ENCODE results near the gene GAL3ST1.
"Not testable (repeated sequence)": the region's sequence is repeated elsewhere in the genome, so short reads cannot be mapped to it uniquely, and the experiment has no call there.

GAL3ST1 gene

DNA sequence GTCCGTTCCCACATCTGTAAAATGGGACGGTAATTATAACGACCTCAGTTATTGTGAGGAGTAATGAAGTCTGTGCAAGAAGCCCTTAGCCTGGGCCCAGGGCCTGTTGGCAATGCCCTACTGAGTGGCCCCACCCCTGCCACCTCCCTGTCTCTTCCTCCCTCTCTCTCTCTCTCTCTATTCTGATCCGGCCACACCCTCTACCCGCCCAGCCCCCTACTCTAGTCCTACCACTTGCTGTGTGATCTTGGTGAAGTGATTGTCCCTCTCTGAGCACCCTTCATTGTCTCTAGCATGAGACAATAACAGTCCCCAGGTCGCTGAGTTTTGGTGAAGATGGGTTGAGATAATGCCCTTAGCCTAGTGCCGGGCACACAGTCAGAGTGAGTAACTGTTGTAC, 20.5 kb downstream of the GAL3ST1 start:
- Histone ChIP-seq H3K27ac (ENCODE audit: low read length) (no peak overlapping the region), H3K9ac (ENCODE audit: low read length in 2 of 2) (no peak overlapping the region)

DNA sequence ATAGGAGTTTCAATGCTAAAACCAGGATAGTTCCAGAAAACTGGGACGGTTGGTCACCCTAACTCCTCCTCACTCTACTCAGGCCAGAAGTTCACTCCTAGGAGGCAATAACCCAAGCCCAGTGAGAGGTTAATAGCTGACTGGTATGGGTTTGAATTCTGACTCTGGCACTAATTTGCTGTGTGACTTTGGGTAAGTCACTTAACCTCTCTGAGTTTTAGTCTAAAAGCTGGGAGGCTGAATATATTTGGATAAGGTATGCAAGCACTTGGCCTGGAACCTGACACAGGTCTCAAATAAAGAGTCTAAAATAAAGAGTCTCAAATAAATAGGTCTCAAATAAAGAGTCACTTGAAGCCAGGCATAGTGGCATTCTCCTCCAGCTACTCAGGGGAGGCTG, 21.7 kb downstream of the GAL3ST1 start:
- H3K9ac ChIP-seq (ENCODE audit: low read length in 2 of 2) = no peak overlapping the region
- H3K27me3 ChIP-seq (ENCODE audit: control insufficient read depth in 1 of 2, insufficient read depth in 2 of 2, low read length in 2 of 2) = peaks cover 0 to 4% of the 10 kb centered on the region in 2 donors

More for the DNA sequence above, 20.5 kb downstream of the GAL3ST1 start:
- Histone ChIP-seq H3K4me1 (ENCODE audit: control insufficient read depth, insufficient read depth, low read length) (no peaks in the 10 kb centered on the region), H3K4me3 (ENCODE audit: low read length in 2 of 2) (no peak overlapping the region), H3K27me3 (ENCODE audit: control insufficient read depth in 1 of 2, insufficient read depth in 2 of 2, low read length in 2 of 2) (peaks cover 0 to 2% of the 10 kb centered on the region in 2 donors), H3K36me3 (ENCODE audit: control insufficient read depth in 2 of 2, insufficient read depth in 2 of 2, low read length in 2 of 2) (no peaks in the 10 kb centered on the region), H3K9me3 (ENCODE audit: control insufficient read depth in 2 of 2, low read length in 2 of 2) (no peaks in the 10 kb centered on the region)

DNA sequence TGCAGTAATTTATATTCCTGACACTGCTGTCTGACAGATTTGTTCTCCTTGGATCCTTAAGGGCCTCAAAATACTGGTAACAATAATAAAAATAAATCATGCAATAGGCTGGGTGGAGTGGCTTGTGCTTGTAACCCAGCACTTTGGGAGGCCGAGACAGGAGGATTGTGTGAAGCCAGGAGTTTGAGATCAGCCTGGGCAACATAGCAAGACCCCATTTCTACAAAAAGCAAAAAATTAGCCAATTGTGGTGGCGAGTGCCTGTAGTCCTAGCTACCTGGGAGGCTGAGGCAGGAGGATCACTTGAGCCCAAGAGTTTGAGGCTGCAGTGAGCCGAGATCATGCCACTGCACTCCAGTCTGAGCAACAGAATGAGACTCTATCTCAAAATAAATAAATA, 22.7 kb downstream of the GAL3ST1 start:
- H3K27ac ChIP-seq (ENCODE audit: low read length); H3K27me3 ChIP-seq (ENCODE audit: control insufficient read depth in 1 of 2, insufficient read depth in 2 of 2, low read length in 2 of 2); H3K4me3 ChIP-seq (ENCODE audit: low read length in 2 of 2); H3K9ac ChIP-seq (ENCODE audit: low read length in 2 of 2); H3K9me3 ChIP-seq (ENCODE audit: control insufficient read depth in 2 of 2, low read length in 2 of 2); H3K4me1 ChIP-seq (ENCODE audit: control insufficient read depth, insufficient read depth, low read length); H3K36me3 ChIP-seq (ENCODE audit: control insufficient read depth in 2 of 2, insufficient read depth in 2 of 2, low read length in 2 of 2): not testable (repeated sequence)

More for the DNA sequence above, 21.7 kb downstream of the GAL3ST1 start:
- no peak overlapping the region for H3K4me3 ChIP-seq (ENCODE audit: low read length in 2 of 2)
- no peaks in the 10 kb centered on the region for H3K36me3 ChIP-seq (ENCODE audit: control insufficient read depth in 2 of 2, insufficient read depth in 2 of 2, low read length in 2 of 2)
- no peaks in the 10 kb centered on the region for H3K9me3 ChIP-seq (ENCODE audit: control insufficient read depth in 2 of 2, low read length in 2 of 2)
- no peaks in the 10 kb centered on the region for H3K4me1 ChIP-seq (ENCODE audit: control insufficient read depth, insufficient read depth, low read length)
- H3K27ac ChIP-seq (ENCODE audit: low read length) = no peak overlapping the region

DNA sequence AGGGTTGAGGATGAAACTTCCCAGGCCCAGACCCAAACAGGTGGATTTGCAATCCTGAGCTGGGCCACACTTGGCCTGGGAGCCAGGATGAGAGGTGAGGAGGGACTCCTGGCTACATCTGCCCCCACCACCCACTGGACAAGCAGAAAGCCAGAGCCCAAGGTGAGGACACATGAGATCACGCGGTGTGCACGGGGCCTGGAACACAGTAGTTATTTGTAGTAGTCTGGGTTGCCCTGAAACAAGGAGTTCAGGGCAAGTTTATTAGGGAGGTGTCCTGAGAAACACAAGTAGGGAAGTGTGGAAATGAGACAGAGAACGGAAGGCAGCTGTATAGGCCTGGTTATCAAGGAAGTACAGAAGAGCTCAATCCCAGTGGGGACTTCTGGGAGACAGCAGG, 27.3 kb downstream of the GAL3ST1 start:
- Histone ChIP-seq H3K9ac (ENCODE audit: low read length in 2 of 2) (no peak overlapping the region), H3K9me3 (ENCODE audit: control insufficient read depth in 2 of 2, low read length in 2 of 2) (no peaks in the 10 kb centered on the region), H3K4me1 (ENCODE audit: control insufficient read depth, insufficient read depth, low read length) (no peaks in the 10 kb centered on the region), H3K27me3 (ENCODE audit: control insufficient read depth in 1 of 2, insufficient read depth in 2 of 2, low read length in 2 of 2) (peaks cover 13 to 23% of the 10 kb centered on the region in 2 donors), H3K4me3 (ENCODE audit: low read length in 2 of 2) (no peak overlapping the region), H3K27ac (ENCODE audit: low read length) (no peak overlapping the region), H3K36me3 (ENCODE audit: control insufficient read depth in 2 of 2, insufficient read depth in 2 of 2, low read length in 2 of 2) (no peaks in the 10 kb centered on the region)

- no peaks in the 10 kb centered on the region for H3K36me3 ChIP-seq (ENCODE audit: control insufficient read depth in 2 of 2, insufficient read depth in 2 of 2, low read length in 2 of 2)
- H3K4me1 ChIP-seq (ENCODE audit: control insufficient read depth, insufficient read depth, low read length) = peaks cover 4% of the 10 kb centered on the region
- H3K27ac ChIP-seq (ENCODE audit: low read length) = no peak within 1 kb of the TSS
- no peak within 1 kb of the TSS for H3K9ac ChIP-seq (ENCODE audit: low read length in 2 of 2)
- peaks cover 19 to 25% of the 10 kb centered on the region in 2 donors for H3K27me3 ChIP-seq (ENCODE audit: control insufficient read depth in 1 of 2, insufficient read depth in 2 of 2, low read length in 2 of 2)
- H3K4me3 ChIP-seq (ENCODE audit: low read length in 2 of 2) = no peak within 1 kb of the TSS
- no peaks in the 10 kb centered on the region for H3K9me3 ChIP-seq (ENCODE audit: control insufficient read depth in 2 of 2, low read length in 2 of 2)
Observed at GRCh38 chr22:30546616-30547015, 27.8 kb downstream of the GAL3ST1 start, which contains the start of gene SEC14L6. Gene SEC14L6 (minus strand): TSS chr22:30546741. CDS start chr22:30546682, 59 bp downstream.

GRCh38 chr22:30542811-30543188, 31.7 kb downstream of the GAL3ST1 start:
- Histone ChIP-seq H3K27me3 (ENCODE audit: control insufficient read depth in 1 of 2, insufficient read depth in 2 of 2, low read length in 2 of 2) (peaks cover 20 to 26% of the 10 kb centered on the region in 2 donors), H3K4me1 (ENCODE audit: control insufficient read depth, insufficient read depth, low read length) (peaks cover 4% of the 10 kb centered on the region), H3K9me3 (ENCODE audit: control insufficient read depth in 2 of 2, low read length in 2 of 2) (no peaks in the 10 kb centered on the region), H3K36me3 (ENCODE audit: control insufficient read depth in 2 of 2, insufficient read depth in 2 of 2, low read length in 2 of 2) (no peaks in the 10 kb centered on the region), H3K27ac (ENCODE audit: low read length) (no peak overlapping the region), H3K4me3 (ENCODE audit: low read length in 2 of 2) (peak overlapping the region in 1 of 2 donors; percentile 40), H3K9ac (ENCODE audit: low read length in 2 of 2) (no peak overlapping the region)

GRCh38 chr22:30541961-30542810, 32.3 kb downstream of the GAL3ST1 start:
- Histone ChIP-seq H3K9me3 (ENCODE audit: control insufficient read depth in 2 of 2, low read length in 2 of 2) (no peaks in the 10 kb centered on the region), H3K4me1 (ENCODE audit: control insufficient read depth, insufficient read depth, low read length) (peaks cover 4% of the 10 kb centered on the region), H3K9ac (ENCODE audit: low read length in 2 of 2) (no peak overlapping the region), H3K4me3 (ENCODE audit: low read length in 2 of 2) (peak overlapping the region in 1 of 2 donors; percentile 40), H3K27ac (ENCODE audit: low read length) (no peak overlapping the region), H3K27me3 (ENCODE audit: control insufficient read depth in 1 of 2, insufficient read depth in 2 of 2, low read length in 2 of 2) (peaks cover 20 to 25% of the 10 kb centered on the region in 2 donors), H3K36me3 (ENCODE audit: control insufficient read depth in 2 of 2, insufficient read depth in 2 of 2, low read length in 2 of 2) (no peaks in the 10 kb centered on the region)

DNA sequence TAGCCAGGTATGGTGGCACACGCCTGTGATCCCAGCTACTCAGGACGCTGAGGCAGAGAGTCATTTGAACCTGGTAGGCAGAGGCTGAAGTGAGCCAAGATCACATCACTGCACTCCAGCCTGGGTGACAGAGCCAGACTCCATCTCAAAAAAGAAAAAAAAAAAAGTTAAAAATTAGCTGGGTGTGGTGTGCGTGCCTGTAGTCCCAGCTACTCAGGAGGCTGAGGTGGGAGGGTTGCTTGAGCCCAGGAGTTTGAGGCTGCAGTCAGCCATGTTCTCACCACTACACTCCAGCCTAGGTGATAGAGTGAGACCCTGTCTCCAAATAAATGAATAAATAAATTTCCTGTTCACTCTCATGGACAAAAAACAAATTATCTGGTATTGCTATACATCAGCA, 33.0 kb downstream of the GAL3ST1 start:
- not testable (repeated sequence) for H3K27ac ChIP-seq (ENCODE audit: low read length); H3K9me3 ChIP-seq (ENCODE audit: control insufficient read depth in 2 of 2, low read length in 2 of 2); H3K4me3 ChIP-seq (ENCODE audit: low read length in 2 of 2); H3K9ac ChIP-seq (ENCODE audit: low read length in 2 of 2); H3K4me1 ChIP-seq (ENCODE audit: control insufficient read depth, insufficient read depth, low read length); H3K36me3 ChIP-seq (ENCODE audit: control insufficient read depth in 2 of 2, insufficient read depth in 2 of 2, low read length in 2 of 2)
- H3K27me3 ChIP-seq (ENCODE audit: control insufficient read depth in 1 of 2, insufficient read depth in 2 of 2, low read length in 2 of 2) = peaks cover 20 to 22% of the 10 kb centered on the region in 2 donors

GRCh38 chr22:30539368-30539767, 35.1 kb downstream of the GAL3ST1 start:
- Histone ChIP-seq H3K4me1 (ENCODE audit: control insufficient read depth, insufficient read depth, low read length) (peaks cover 4% of the 10 kb centered on the region), H3K9ac (ENCODE audit: low read length in 2 of 2) (no peak overlapping the region), H3K27ac (ENCODE audit: low read length) (no peak overlapping the region), H3K27me3 (ENCODE audit: control insufficient read depth in 1 of 2, insufficient read depth in 2 of 2, low read length in 2 of 2) (peaks cover 18% of the 10 kb centered on the region in 2 donors), H3K4me3 (ENCODE audit: low read length in 2 of 2) (no peak overlapping the region), H3K9me3 (ENCODE audit: control insufficient read depth in 2 of 2, low read length in 2 of 2) (no peaks in the 10 kb centered on the region), H3K36me3 (ENCODE audit: control insufficient read depth in 2 of 2, insufficient read depth in 2 of 2, low read length in 2 of 2) (no peaks in the 10 kb centered on the region)

DNA sequence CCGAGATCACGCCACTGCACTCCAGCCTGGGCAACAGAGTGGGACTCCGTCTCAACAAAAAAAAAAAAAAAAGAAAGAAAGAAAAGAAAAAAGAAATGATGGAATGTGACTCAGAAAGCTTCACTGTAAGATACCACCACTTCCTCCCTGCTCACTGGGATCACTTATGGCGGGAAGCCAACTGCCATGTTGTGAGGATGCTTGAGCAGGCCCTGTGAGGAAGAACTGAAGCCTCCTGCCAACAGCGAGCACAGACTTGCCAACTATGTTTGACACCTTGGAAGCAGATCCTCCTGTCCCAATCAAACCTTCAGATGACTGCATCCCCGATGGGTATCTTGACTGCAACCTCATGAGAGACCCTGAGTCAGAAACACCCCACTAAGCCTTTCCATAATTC, 36.2 kb downstream of the GAL3ST1 start:
- no peak overlapping the region for H3K27ac ChIP-seq (ENCODE audit: low read length)
- H3K36me3 ChIP-seq (ENCODE audit: control insufficient read depth in 2 of 2, insufficient read depth in 2 of 2, low read length in 2 of 2) = no peaks in the 10 kb centered on the region
- no peaks in the 10 kb centered on the region for H3K9me3 ChIP-seq (ENCODE audit: control insufficient read depth in 2 of 2, low read length in 2 of 2)
- H3K9ac ChIP-seq (ENCODE audit: low read length in 2 of 2) = no peak overlapping the region
- no peak overlapping the region for H3K4me3 ChIP-seq (ENCODE audit: low read length in 2 of 2)
- H3K27me3 ChIP-seq (ENCODE audit: control insufficient read depth in 1 of 2, insufficient read depth in 2 of 2, low read length in 2 of 2) = peaks cover 10 to 16% of the 10 kb centered on the region in 2 donors
- peaks cover 4% of the 10 kb centered on the region for H3K4me1 ChIP-seq (ENCODE audit: control insufficient read depth, insufficient read depth, low read length)

DNA sequence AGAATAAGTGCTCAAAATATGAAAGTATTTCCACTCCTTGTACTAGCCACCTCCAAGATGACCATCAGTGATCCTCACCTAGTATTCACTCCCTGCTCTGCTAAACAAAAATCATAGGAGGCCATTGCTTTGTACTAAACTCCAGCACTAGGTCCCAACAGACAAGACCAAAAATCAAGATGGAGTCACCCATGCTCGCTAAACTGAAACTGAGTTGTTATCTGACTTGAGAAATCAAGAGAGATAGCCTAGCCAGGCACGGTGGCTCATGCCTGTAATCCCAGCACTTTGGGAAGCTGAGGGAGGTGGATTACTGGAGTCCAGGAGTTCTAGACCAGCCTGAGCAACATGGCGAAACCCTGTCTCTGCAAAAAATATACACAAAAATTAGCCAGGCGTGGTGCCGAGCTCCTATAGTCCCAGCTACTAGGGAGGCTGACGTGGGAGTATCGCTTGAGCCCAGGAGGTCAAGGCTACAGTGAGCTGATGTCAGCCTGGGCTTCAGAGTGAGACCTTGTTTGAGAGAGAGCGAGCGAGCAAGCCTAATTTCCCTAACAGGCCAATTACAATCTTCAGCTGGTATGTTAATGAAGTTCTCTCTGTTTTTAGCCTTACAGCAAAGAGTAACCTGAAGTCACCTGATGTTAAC, 37.3 kb downstream of the GAL3ST1 start:
- H3K27ac ChIP-seq (ENCODE audit: low read length) = no peak overlapping the region
- H3K4me3 ChIP-seq (ENCODE audit: low read length in 2 of 2) = no peak overlapping the region

More for the DNA sequence above, 37.3 kb downstream of the GAL3ST1 start:
- Histone ChIP-seq H3K36me3 (ENCODE audit: control insufficient read depth in 2 of 2, insufficient read depth in 2 of 2, low read length in 2 of 2) (no peaks in the 10 kb centered on the region), H3K4me1 (ENCODE audit: control insufficient read depth, insufficient read depth, low read length) (peaks cover 4% of the 10 kb centered on the region), H3K9ac (ENCODE audit: low read length in 2 of 2) (no peak overlapping the region), H3K27me3 (ENCODE audit: control insufficient read depth in 1 of 2, insufficient read depth in 2 of 2, low read length in 2 of 2) (peaks cover 6 to 7% of the 10 kb centered on the region in 2 donors), H3K9me3 (ENCODE audit: control insufficient read depth in 2 of 2, low read length in 2 of 2) (no peaks in the 10 kb centered on the region)
